Heart right ventricle (tissue), 16 donors: ENCODE results near the gene TMEM266. TPM values are rescaled to one million over a fixed set of nuclear protein-coding genes. Genes with fewer than 3 reads are reported as not detected.

Source experiments
- ATAC-seq, 8 donors: fragments of 200-7000 bp; cut with Tn5 transposase; one replicate each; pipeline ENCODE4 v1.9.1; 2020; ENCODE audit warnings: mild to moderate bottlenecking in 8 of 8, moderate library complexity in 8 of 8, moderate number of reproducible peaks in 1 of 8
- DNase-seq, 2 donors: peaks; one replicate each; pipeline ENCODE4 v3.0.0-alpha.2; 2020
- H3K27ac ChIP-seq, 10 donors: fragments of 200-600 bp; sonication (generic) in 2 of 10; one replicate each; pipeline versions ENCODE4 v1.5.0 to v1.8.0; 2020 to 2022; ENCODE audit warnings: mild to moderate bottlenecking in 3 of 10
- H3K27me3 ChIP-seq, 7 donors: fragments of 200-600 bp; one replicate each; pipeline ENCODE4 v1.8.0; 2021 to 2022; ENCODE audit warnings: mild to moderate bottlenecking in 2 of 7
- H3K36me3 ChIP-seq, 9 donors: fragments of 200-600 bp; sonication (generic) in 1 of 9; one replicate each; pipeline versions ENCODE4 v1.5.0 to v1.8.0; 2020 to 2022; ENCODE audit warnings: mild to moderate bottlenecking in 2 of 9
- H3K4me1 ChIP-seq, 9 donors: fragments of 200-600 bp; sonication (generic) in 1 of 9; one replicate each; pipeline versions ENCODE4 v1.5.0 to v1.8.0; 2020 to 2022; ENCODE audit warnings: mild to moderate bottlenecking in 4 of 9
- H3K4me3 ChIP-seq, 10 donors: fragments of 200-600 bp; sonication (generic) in 2 of 10; one replicate each; pipeline versions ENCODE4 v1.5.0 to v1.8.0; 2020 to 2022; ENCODE audit warnings: mild to moderate bottlenecking in 7 of 10, moderate library complexity in 2 of 10
- H3K9me3 ChIP-seq, 11 donors: fragments of 200-600 bp in 10 of 11; sonication (generic) in 2 of 11; one replicate each; pipeline versions ENCODE4 v1.5.0 to v1.8.0; 2013 to 2022; ENCODE audit warnings: mild to moderate bottlenecking in 2 of 11, control low read depth in 1 of 11, moderate library complexity in 1 of 11
- WGBS, 2 donors: extraction: QIAGEN DNeasy Blood & Tissue Kit; methylation state at CpG; one replicate each; pipeline ENCODE4 v1.1.7; 2013; ENCODE audit warnings: inconsistent platforms in 1 of 2; 5-methylcytosine and 5-hydroxymethylcytosine counted together
- intact Hi-C, 10 donors: fragments of 100-400 bp; cut with DNase I; formaldehyde crosslinking; loops; one replicate each; pipeline versions ENCODE4 v1.11.1 to v1.14.2; 2022
- polyA plus RNA-seq, 2 donors: library from polyadenylated mRNA; stranded (reverse); fragments of 200-250 nt; gene quantifications; one replicate each; pipeline ENCODE4 v1.2.3, GENCODE V29; 2013
- total RNA-seq, 10 donors: library from RNA; stranded (reverse); fragmentation: NEBNext Ultra II Directional in 3 of 10; extraction: Animal tissue kit (Norgen Biotek cat#: 25700) in 3 of 10; gene quantifications; one replicate each; pipeline versions ENCODE4 v1.2.1 to v1.2.4, GENCODE V29; 2021 to 2023
- TF ChIP-seq, protein P1 (sequence below), 9 donors: fragments of 200-600 bp; sonication (generic) in 2 of 9; IDR thresholded peaks; one replicate each; pipeline versions ENCODE4 v1.5.0 to v1.8.0; 2021 to 2022; ENCODE audit warnings: antibody characterized with exemption in 9 of 9, mild to moderate bottlenecking in 5 of 9, moderate library complexity in 1 of 9
- donor health status: Arrhythmogenic right ventricular cardiomyopathy.
- donor health status: ischemic (EF 13 %, LVEDD 7.1; RV severe dilation, severe dysfunction).
- donor health status: healthy with polysubstance abuse.
- donor health status: DM: no; HTN: yes; CAD: no.
- donor health status: DM: no; HTN: no; CAD: no.
- donor health status: ischemic (EF 25% LVEDD 6.9; RV normal size, moderate dysfunction).
- donor health status: ischemic (EF 25% LVEDD 5.7; RV mildly dilated, moderate dysfunction).
- donor health status: healthy.
- donor health status: DM: yes; HTN: yes; CAD: no.
- donor health status: Ischemic cardiomyopathy.
- donor health status: ischemic (EF 35%, LVEDD 5.7; RV mildly dilated, moderate dysfunction).
- donor health status: nonischemic (EF 11% LVEDD 7.7; RV severe dilation, severe dysfunction).
- donor health status: DM: yes; HTN: yes; CAD: no.
- donor health status: PGD.
- donor health status: ischemic (EF 29% LVEDD 5.4; RV normal size, mild dysfunction).
- donor health status: nonischemic (EF 23%, LVEDD 6.1; RV moderate dilation, normal function).

The TMEM266 gene
- total and polyA plus RNA-seq, 12 donors = 0.01 to 0.30 (median 0.15) TPM; not detected in 3

DNA sequence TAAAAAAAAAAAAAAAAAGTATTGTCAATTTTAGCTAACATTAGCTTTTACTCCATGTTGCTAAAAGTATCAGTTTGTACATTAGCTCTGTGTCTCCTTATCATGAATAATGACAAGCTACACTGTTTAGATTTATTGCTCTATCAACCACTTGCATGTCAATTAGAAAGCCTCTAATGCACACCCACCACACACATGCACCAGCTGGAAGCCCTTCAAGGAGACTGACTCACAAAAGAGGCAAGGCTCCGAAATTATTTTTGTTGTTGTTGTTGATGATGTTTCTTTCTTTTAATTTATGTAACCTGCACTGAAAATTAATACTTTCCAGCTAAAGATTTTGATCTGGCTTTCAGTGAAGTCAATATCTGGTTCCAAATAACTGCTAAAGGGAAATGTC is 180.0 kb downstream of the TMEM266 start:
- intact Hi-C loops = loop anchor here in 6 of 10 donors (5.0 to 10.0 kb wide), 5 partner anchors 47 to 625 kb away; partner anchors contain the start of gene ISL2 (in 2 of the 6)
- TF ChIP-seq, protein P1, sequence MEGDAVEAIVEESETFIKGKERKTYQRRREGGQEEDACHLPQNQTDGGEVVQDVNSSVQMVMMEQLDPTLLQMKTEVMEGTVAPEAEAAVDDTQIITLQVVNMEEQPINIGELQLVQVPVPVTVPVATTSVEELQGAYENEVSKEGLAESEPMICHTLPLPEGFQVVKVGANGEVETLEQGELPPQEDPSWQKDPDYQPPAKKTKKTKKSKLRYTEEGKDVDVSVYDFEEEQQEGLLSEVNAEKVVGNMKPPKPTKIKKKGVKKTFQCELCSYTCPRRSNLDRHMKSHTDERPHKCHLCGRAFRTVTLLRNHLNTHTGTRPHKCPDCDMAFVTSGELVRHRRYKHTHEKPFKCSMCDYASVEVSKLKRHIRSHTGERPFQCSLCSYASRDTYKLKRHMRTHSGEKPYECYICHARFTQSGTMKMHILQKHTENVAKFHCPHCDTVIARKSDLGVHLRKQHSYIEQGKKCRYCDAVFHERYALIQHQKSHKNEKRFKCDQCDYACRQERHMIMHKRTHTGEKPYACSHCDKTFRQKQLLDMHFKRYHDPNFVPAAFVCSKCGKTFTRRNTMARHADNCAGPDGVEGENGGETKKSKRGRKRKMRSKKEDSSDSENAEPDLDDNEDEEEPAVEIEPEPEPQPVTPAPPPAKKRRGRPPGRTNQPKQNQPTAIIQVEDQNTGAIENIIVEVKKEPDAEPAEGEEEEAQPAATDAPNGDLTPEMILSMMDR (IDR thresholded peaks at IDR 0.05) = no peak
- Histone ChIP-seq H3K36me3 (peaks cover 0 to 25% (median 8%) of the 10 kb centered on the region in 9 donors), H3K9me3 (no peaks in the 10 kb centered on the region), H3K27ac (no peak overlapping the region), H3K4me3 (no peak overlapping the region), H3K4me1 (peaks cover 0 to 7% (median 0%) of the 10 kb centered on the region in 9 donors), H3K27me3 (no peaks in the 10 kb centered on the region)
- DNase-seq (no peak), ATAC-seq (no peak)
- WGBS, 2 donors = 79 to 81% methylated on average over 1 of the region's 1 CpG

DNA sequence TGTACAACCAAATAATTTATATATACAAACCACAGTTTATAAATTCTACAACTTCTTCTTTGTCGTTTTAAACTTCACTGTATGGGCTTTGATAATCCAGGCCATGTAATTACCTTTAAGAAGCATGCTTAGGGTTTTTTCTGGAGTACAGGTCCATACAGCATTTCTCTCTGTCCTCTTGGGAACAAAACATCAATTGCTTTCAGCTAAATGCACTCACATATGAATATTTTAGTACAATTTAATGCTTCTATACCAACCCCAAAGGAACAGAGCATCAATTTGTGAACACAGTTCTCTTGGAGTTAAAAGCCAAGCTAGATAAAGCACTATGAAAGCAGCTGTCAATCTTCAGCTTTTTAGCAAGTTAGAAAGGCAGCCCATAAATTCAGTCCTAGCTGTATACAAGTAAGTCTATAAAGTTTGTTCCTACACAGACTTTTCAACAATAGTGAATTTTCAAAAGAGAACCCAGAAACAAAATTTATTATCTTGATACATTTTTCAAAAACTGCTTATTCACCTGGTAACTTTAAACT is 185.4 kb downstream of the TMEM266 start:
- DNase-seq (no peak), ATAC-seq (no peak)
- H3K4me3 ChIP-seq = no peak overlapping the region
- H3K9me3 ChIP-seq = no peaks in the 10 kb centered on the region
- intact Hi-C loops = no loop called here
- no peaks in the 10 kb centered on the region for H3K27me3 ChIP-seq
- TF ChIP-seq, protein P1 (IDR thresholded peaks at IDR 0.05) = no peak
- no peaks in the 10 kb centered on the region for H3K4me1 ChIP-seq
- H3K27ac ChIP-seq = no peak overlapping the region
- WGBS, 2 donors = 85 to 92% methylated on average over 1 of the region's 1 CpG
- peaks cover 0 to 34% (median 8%) of the 10 kb centered on the region in 9 donors for H3K36me3 ChIP-seq

DNA sequence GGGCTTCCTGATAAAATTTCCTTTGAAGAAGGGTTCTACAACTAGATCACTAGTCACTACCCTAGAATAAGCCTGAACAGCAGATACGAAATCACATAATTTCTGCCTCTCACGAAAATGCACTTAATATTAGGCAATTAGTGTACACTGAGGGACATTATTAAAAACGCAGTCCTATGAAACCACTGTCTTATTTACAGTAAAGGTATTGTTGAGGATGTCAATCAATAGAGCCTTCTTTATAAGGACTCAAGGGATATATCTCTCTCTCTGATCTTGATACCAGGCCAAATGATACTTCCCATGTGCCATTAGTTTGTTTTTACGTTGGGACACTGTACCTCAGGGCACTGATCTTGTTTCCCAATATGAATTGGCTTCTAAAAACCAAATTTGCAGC is 191.9 kb downstream of the TMEM266 start:
- peaks cover 0 to 18% (median 0%) of the 10 kb centered on the region in 9 donors for H3K36me3 ChIP-seq
- intact Hi-C loops = no loop called here
- ATAC-seq (no peak), DNase-seq (no peak)
- WGBS, 2 donors = 88 to 95% methylated on average over 4 of the region's 4 CpGs
- peaks cover 0 to 13% (median 0%) of the 10 kb centered on the region in 9 donors for H3K4me1 ChIP-seq
- no peak overlapping the region for H3K4me3 ChIP-seq
- peaks cover 0 to 10% (median 0%) of the 10 kb centered on the region in 11 donors for H3K9me3 ChIP-seq
- H3K27ac ChIP-seq = no peak overlapping the region
- TF ChIP-seq, protein P1 (IDR thresholded peaks at IDR 0.05) = no peak
- H3K27me3 ChIP-seq = no peaks in the 10 kb centered on the region

DNA sequence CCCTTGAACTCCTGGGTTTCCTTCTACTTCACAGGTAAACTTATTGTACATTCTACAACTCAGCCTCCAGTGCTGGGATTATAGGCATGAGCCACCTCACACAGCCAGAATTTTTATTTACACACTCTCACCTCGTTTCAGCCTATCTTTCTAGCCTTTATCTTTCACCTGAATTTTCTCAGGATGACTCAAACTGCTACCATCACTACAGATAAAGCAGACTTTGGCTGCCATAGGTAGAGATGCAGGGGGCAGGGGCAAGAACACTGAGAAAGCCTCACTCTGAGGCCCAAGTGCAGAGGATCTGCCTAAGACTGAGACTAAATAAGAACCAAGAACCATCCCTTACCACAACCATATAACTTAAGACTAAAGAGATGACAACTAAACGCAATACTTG is 192.5 kb downstream of the TMEM266 start:
- DNase-seq (no peak), ATAC-seq (no peak)
- Histone ChIP-seq H3K36me3 (peaks cover 0 to 23% (median 0%) of the 10 kb centered on the region in 9 donors), H3K9me3 (peaks cover 0 to 10% (median 0%) of the 10 kb centered on the region in 11 donors), H3K27ac (no peak overlapping the region), H3K4me3 (no peak overlapping the region), H3K4me1 (peaks cover 0 to 13% (median 0%) of the 10 kb centered on the region in 9 donors), H3K27me3 (no peaks in the 10 kb centered on the region)
- TF ChIP-seq, protein P1 (IDR thresholded peaks at IDR 0.05) = no peak
- WGBS, 2 donors = 80 to 86% methylated on average over 2 of the region's 2 CpGs
- intact Hi-C loops = no loop called here
